SK-N-SH treated with all-trans-retinoic acid at 6 μM for 48 hours (cell line): ENCODE results near the gene CAV1.

ENCODE experiments used
- PATZ1 ChIP-seq: fragments of 250-450 bp; sonication (Bioruptor Pico); IDR thresholded peaks from 2 replicates; pipeline ENCODE4 v1.8.0; 2020; ENCODE audit warnings: mild to moderate bottlenecking, moderate library complexity, borderline replicate concordance
- POU6F1 ChIP-seq: fragments of 250-450 bp; sonication (Bioruptor Pico); IDR thresholded peaks from 2 replicates; pipeline ENCODE4 v1.8.0; 2021; ENCODE audit warnings: low read depth, mild to moderate bottlenecking, moderate library complexity, borderline replicate concordance
- ZC3H10 ChIP-seq: fragments of 250-450 bp; sonication (Bioruptor Pico); IDR thresholded peaks from 2 replicates; pipeline ENCODE4 v1.5.1; 2021; ENCODE audit warnings: mild to moderate bottlenecking, moderate library complexity
- ZNF565 ChIP-seq: fragments of 450-650 bp; formaldehyde crosslinking; conservative IDR thresholded peaks from 2 replicates; pipeline ENCODE4 v1.5.0; 2020; ENCODE audit warnings: low read depth, mild to moderate bottlenecking, moderate library complexity
- ZNF70 ChIP-seq: fragments of 450-650 bp; formaldehyde crosslinking; IDR thresholded peaks from 2 replicates; pipeline ENCODE4 v1.5.0; 2020; ENCODE audit warnings: mild to moderate bottlenecking, moderate library complexity

GRCh38 chr7:116551692-116552091 lies 26.9 kb downstream of the CAV1 start:
- no peak for TF ChIP-seq ZC3H10 (CRISPR knock-in tag)
- TF ChIP-seq PATZ1, result no peak
- no peak for TF ChIP-seq ZNF70 (CRISPR knock-in tag)
- no peak for TF ChIP-seq POU6F1 (CRISPR knock-in tag)
- no peak for TF ChIP-seq ZNF565
